Astrocyte of the cerebellum (primary cell): ENCODE measurements around the gene RIC8A.
"Not testable (repeated sequence)": the region's sequence is repeated elsewhere in the genome, so short reads cannot be mapped to it uniquely, and the experiment has no call there.

Experiments
- DNase-seq: peaks from one replicate; pipeline ENCODE4 v3.0.0-alpha.2; 2011; ENCODE audit warnings: low read depth
- H3K4me3 ChIP-seq: 2 replicates; pipeline ENCODE4 v1.5.1; 2011; ENCODE audit warnings: mild to moderate bottlenecking, low read depth, low read length, moderate library complexity
- CTCF ChIP-seq: IDR thresholded peaks from 2 replicates; pipeline ENCODE4 v1.5.1; 2012; ENCODE audit warnings: low read length, low read depth, moderate library complexity, mild to moderate bottlenecking; ENCODE audit errors: missing control alignments
- in situ Hi-C: cut with HindIII; loops from 2 replicates; pipeline ENCODE4 v1.10.0; 2017; ENCODE audit warnings: low sequenced_read_pairs

Gene RIC8A

GRCh38 chr11:207208-207862 is at the start of gene RIC8A, which contains the start of gene BET1L:
TSS of gene RIC8A (plus strand) at chr11:207708. CDS start at chr11:208855, 1,147 bp downstream.
TSS of gene BET1L (minus strand) at chr11:207399. CDS start at chr11:207321, 78 bp downstream.
- in situ Hi-C loops = no loop called here
- peak within 1 kb of the TSS; percentile 94 for H3K4me3 ChIP-seq
- no peak for TF ChIP-seq CTCF
- peak; percentile 90 for DNase-seq

GRCh38 chr11:180242-180641 is 27.3 kb upstream of the RIC8A start:
- TF ChIP-seq CTCF = peak; percentile 23
- H3K4me3 ChIP-seq, DNase-seq, in situ Hi-C loops: not testable (repeated sequence)

GRCh38 chr11:189200-189783 is 18.2 kb upstream of the RIC8A start:
- H3K4me3 ChIP-seq, DNase-seq, in situ Hi-C loops: not testable (repeated sequence)

DNA sequence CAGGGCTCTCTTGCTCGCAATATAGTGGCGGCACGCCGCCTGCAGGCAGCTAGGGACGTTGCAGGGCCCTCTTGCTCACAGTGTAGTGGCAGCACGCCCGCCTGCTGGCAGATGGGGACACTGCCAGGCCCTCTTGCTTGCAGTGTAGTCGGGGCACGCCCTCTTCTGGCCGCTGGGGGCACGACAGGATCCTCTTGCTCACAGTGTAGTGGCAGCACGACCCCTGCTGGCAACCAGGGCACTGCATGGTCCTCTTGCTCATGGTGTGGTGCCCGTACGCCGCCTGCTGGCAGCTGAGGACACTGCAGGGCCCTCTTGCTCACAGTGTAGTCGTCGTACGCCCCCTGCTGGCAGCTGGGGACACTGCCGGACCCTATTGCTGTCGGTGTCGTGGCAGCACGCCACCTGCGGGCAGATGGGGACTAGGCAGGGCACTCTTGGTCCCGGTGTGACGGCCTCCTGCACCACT is 17.6 kb upstream of the RIC8A start:
- DNase-seq, H3K4me3 ChIP-seq, in situ Hi-C loops: not testable (repeated sequence)

- DNase-seq, in situ Hi-C loops, H3K4me3 ChIP-seq: not testable (repeated sequence)
Observed at GRCh38 chr11:190546-190945, 17.0 kb upstream of the RIC8A start.

DNA sequence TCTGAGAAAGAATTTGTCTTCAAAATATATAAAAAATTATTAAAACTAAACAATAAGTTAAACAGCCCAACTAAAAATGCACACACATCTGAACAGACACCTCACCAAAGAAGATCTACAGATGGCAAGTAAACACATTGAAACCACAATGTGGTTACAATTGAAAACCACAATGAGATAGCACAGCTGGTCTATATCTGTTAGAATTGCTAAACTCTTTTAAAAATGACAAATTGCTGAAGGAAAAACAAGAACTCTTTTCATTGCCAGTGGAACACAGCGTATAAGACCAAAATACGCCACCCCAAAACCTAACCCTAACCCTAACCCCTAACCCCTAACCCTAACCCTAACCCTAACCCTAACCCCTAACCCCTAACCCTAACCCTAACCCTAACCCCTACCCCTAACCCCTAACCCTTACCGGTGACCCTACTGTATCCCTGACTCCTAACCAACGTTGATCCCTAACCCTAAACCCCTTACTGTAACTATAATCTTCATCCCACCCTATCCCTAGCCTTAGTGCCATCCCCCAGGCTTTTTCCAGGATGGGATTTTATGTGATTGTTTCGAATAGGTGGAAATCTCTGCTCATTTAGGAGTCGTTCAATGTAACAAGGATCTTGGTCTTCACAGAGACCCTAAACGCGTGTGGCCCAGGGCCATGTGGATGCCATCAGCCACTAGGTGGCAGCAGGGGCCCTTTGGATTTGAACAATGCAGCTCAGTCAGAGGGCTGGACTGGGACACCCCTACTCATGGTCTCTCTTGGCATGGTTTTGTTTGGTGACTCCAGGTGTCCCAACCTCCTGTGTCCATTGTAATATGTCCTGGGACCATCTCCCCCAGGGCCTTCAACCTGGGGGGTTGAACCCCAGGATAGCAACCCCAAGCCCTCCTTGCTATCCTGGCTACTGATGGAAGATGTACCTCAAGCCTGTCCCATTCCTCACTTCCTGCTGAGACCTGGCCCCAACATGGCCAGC is 15.7 kb upstream of the RIC8A start:
- H3K4me3 ChIP-seq, DNase-seq, in situ Hi-C loops: not testable (repeated sequence)
- TF ChIP-seq CTCF = peak; percentile 37

DNA sequence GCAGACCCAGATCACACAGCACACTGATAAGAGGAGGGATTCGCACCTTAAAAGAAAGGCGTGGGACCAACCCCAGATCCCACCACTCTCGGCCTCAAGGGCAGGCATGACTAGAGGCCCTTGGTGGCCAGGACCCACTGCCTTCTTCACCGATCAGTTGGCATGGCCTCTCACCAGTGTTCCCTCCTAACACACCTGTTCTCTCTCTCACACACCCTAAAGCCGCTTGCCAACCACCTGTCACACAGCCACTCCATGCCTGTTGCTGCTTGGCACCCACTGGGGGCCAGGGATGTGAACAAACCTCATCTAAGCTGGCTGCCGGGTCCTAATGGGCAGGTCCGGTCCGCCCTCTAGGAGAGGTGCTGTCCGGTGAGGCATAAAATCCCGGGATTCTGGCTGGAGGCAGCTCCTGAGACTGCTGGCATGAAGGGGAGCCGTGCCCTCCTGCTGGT is 14.8 kb upstream of the RIC8A start, which contains the start of gene SCGB1C1:
TSS of gene SCGB1C1 (plus strand) at position 405 of the 455 bp plus-strand sequence. CDS start at position 427, 22 bp downstream.
- DNase-seq, H3K4me3 ChIP-seq, in situ Hi-C loops: not testable (repeated sequence)

- DNase-seq, in situ Hi-C loops, H3K4me3 ChIP-seq: not testable (repeated sequence)
Observed at GRCh38 chr11:193481-193880, 14.0 kb upstream of the RIC8A start.
